ENCODE results near the gene UBE2E2.
"Not testable (repeated sequence)": the region's sequence is repeated elsewhere in the genome, so short reads cannot be mapped to it uniquely, and the experiment has no call there.

The UBE2E2 gene

GRCh38 chr3:23594894-23595670 is 392.0 kb downstream of the UBE2E2 start:
- no peak for DNase-seq

GRCh38 chr3:23595851-23596250 is 392.7 kb downstream of the UBE2E2 start:
- DNase-seq = no peak

- DNase-seq = no peak
Observed at GRCh38 chr3:23600167-23600871, 397.2 kb downstream of the UBE2E2 start.

GRCh38 chr3:23601091-23601822 is 398.1 kb downstream of the UBE2E2 start:
- no peak for DNase-seq

DNA sequence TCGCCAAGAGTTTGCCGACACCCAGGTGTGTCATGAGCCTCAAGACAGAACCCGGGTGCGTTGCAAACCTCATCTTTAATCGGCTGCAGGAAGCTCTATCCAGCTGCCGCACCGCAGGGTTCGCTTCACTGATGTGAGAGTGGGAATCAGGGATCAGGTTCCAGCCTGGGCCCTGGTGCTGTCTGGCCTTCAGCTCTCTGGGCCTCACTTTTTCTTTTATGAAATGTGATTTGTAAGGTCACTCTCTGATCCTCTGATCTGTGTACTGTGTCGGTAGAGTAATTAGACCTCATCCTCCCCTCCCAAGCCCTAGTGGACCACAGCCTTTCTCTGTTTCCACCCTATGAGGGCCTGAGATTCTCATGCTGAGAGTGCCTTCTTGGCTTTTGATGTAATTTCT is 399.8 kb downstream of the UBE2E2 start:
- no peak for DNase-seq

DNA sequence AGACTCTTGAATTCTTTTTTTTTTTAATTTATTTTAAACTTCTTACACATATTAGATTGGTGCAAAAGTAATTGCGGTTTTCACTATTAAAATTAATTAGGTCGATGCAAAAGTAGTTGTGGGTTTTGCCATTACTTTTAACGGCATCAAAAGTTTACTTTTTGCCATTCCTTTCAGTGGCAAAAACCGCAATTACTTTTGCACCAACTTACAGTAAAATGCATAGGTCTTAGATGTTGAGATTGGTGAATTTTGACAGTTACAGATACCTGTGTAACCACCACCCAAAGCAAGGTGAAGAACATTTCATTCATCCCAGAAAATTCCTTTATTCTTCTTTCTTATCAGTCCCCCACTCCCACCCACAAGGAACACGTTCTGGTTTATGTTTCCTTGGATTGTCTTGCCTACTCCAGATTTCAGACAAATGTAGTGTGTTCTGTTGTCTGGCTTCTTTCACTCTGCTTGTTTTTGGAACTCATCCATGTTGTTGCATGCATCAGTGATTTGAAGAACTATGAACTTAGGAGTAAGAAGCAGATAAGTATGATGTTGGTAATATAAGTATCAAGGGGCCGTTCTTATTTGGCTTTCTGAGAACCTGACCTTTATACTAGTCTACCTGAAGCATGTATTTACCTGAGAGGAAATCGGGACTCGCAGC is 404.2 kb downstream of the UBE2E2 start:
- DNase-seq = no peak

GRCh38 chr3:23608650-23609049 is 405.5 kb downstream of the UBE2E2 start:
- DNase-seq = no peak

GRCh38 chr3:23611737-23612295 is 408.7 kb downstream of the UBE2E2 start:
- DNase-seq = no peak

- no peak for DNase-seq
Observed at GRCh38 chr3:23612296-23612891, 409.3 kb downstream of the UBE2E2 start.

- DNase-seq = no peak
Observed at GRCh38 chr3:23615068-23615467, 411.9 kb downstream of the UBE2E2 start.

DNA sequence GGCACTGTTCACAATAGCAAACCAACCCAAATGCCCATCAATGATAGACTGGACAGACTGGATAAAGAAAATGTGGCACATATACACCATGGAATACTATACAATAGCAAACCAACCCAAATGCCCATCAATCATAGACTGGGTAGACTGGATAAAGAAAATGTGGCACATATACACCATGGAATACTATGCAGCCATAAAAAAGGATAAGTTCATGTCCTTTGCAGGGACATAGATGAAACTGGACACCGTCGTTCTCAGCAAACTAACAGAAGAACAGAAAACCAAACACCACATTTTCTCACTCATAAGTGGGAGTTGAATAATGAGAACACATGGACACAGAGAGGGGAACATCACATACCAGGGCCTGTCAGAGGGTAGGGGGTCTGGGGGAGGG is 415.3 kb downstream of the UBE2E2 start:
- DNase-seq = not testable (repeated sequence)

- DNase-seq = no peak
Observed at GRCh38 chr3:23619705-23620637, 416.8 kb downstream of the UBE2E2 start.

DNA sequence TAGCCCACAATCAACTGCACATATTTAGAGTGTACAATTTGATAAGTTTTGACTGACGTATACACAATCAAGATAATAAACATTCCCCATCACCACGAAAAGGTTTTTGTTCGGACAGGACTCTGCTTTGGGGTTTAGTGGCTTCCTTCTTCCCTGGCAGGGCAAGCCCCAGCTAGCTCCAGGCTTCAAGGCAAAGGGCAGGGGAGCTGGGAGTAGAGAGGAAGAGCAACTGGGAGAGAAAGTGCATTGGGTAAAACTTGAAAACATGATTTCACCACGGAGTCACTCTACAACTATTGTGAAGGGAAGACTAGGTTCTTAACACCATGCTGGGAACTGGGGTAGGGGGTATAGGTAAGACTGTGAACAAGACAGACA is 417.5 kb downstream of the UBE2E2 start:
- DNase-seq = no peak

GRCh38 chr3:23623844-23624243 is 420.7 kb downstream of the UBE2E2 start:
- no peak for DNase-seq

- DNase-seq = no peak
Observed at GRCh38 chr3:23624305-23624704, 421.2 kb downstream of the UBE2E2 start.

GRCh38 chr3:23626442-23626841 is 423.3 kb downstream of the UBE2E2 start:
- no peak for DNase-seq

DNA sequence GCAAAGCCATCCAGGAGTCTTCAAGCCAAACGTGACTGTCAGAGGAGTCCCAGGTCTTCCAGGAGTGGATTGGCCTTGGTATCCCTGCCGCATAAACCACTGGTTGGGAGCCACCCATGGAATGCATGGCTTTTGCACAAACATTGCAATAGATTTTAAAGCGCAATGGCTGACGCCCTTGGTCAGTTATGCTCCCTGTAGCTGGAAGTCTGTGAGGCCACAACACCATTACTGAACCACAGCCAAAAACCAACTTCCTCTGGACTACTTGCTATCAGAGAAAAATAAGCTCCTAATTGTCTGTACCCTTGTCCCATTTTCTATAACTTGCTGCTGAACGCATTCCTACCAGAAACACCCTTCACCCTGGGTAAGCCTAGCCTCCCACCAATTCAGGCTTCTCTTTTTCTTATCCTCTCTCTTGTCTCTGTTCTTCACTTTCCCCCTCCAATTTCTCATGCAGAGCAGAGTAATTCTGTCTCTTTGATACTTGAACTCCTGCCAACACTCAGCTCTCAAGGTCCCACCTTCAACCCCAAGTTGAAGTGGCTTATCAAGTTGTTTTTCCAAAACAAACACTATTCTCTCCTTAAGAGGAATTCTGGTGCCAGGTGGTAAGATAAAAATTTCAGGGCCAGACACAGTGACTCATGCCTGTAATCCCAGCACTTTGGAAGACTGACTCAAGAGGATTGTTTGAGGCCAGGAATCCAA is 426.2 kb downstream of the UBE2E2 start:
- DNase-seq = no peak

DNA sequence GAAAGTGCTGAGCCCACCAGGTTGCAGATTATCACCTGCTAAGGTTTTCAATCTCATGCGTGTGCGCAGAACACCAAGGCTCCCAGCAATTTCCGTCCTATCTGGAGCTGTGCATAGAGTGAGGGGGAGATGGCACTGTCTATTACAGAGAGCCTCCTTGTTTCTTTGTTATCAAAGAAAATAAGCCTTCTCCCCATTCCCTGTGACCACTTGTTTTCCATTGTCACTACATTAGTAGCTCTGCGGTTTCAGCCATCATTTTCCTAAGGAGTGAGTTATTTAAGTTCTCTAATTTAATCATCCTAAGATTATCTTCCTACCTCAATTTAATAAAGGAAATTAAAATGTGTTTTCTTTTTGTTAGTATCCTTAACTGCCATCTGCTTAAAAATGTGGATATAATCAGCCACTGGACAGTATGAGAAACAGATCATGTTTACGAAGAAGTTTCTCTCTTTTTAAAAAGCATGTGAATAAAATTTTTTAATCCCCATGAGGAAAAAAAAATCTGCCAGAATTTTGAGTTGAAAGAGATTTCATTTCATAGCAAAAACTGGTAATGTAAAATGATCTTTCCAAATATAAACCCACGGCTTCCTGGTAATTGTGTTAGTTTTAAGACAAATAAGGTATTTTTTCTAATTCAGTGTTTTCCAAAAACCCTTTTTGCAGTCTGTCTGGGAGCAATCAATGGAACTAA is 430.3 kb downstream of the UBE2E2 start:
- DNase-seq = no peak

DNA sequence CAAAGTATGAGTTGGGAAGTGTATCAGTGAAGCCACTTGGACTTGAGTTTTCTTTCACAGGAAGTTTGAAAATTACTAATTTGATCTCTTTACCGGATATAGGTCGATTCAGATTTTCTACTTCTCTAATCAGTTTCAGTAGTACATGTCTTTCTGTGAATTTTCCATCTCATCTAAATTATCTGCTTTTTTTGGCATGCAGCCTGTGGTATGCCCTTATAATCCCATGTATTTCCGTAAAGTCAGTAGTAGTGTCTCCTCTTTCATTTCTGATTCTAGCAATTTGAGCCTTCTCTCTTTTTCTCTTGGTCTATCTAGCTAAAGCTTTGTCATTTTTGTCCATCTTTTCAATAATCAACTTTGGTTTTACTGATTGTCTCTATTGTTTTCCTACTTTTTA is 434.2 kb downstream of the UBE2E2 start:
- DNase-seq = no peak

Data from NCI-H774 (cell line).